NCI-H748 (cell line): Measurements from ENCODE around the gene IFNA2.
A peak's percentile ranks its signal among the peaks of the same experiment; 100 is the strongest.
"Not testable (repeated sequence)": the region's sequence is repeated elsewhere in the genome, so short reads cannot be mapped to it uniquely, and the experiment has no call there.

Experiments used
- DNase-seq: peaks from one replicate; lab custom pipeline; 2025; ENCODE audit not compliant: unreplicated experiment; lab: John Stamatoyannopoulos, UW

Gene IFNA2

GRCh38 chr9:21385131-21385670 lies at the start of gene IFNA2:
TSS of gene IFNA2 (minus strand) at chr9:21385398. CDS start at chr9:21385329, 69 bp downstream.
- no peak for DNase-seq

GRCh38 chr9:21435015-21435383 lies 49.8 kb upstream of the IFNA2 start:
- DNase-seq: not testable (repeated sequence)

GRCh38 chr9:21434202-21435014 lies 49.2 kb upstream of the IFNA2 start:
- DNase-seq: peak; percentile 64

GRCh38 chr9:21432672-21433425 lies 47.7 kb upstream of the IFNA2 start:
- no peak for DNase-seq

- DNase-seq: no peak
Observed at GRCh38 chr9:21429191-21429590, 44.0 kb upstream of the IFNA2 start.

GRCh38 chr9:21428235-21428634 lies 43.0 kb upstream of the IFNA2 start:
- no peak for DNase-seq

- no peak for DNase-seq
Observed at GRCh38 chr9:21415493-21416267, 30.5 kb upstream of the IFNA2 start.

- DNase-seq: no peak
Observed at GRCh38 chr9:21414220-21414940, 29.2 kb upstream of the IFNA2 start.

- DNase-seq: no peak
Observed at GRCh38 chr9:21413624-21414023, 28.4 kb upstream of the IFNA2 start.

GRCh38 chr9:21413151-21413550 lies 28.0 kb upstream of the IFNA2 start:
- DNase-seq: no peak

- DNase-seq: no peak
Observed at GRCh38 chr9:21412107-21412506, 26.9 kb upstream of the IFNA2 start.

GRCh38 chr9:21408817-21409216 lies 23.6 kb upstream of the IFNA2 start, which contains the start of gene IFNA8:
TSS of gene IFNA8 (plus strand) at chr9:21409117. CDS start at chr9:21409177, 60 bp downstream.
- no peak for DNase-seq

- no peak for DNase-seq
Observed at GRCh38 chr9:21404146-21404545, 18.9 kb upstream of the IFNA2 start.

- DNase-seq: no peak
Observed at GRCh38 chr9:21402386-21403251, 17.4 kb upstream of the IFNA2 start.

GRCh38 chr9:21399956-21400355 lies 14.8 kb upstream of the IFNA2 start:
- DNase-seq: no peak

- no peak for DNase-seq
Observed at GRCh38 chr9:21398955-21399489, 13.8 kb upstream of the IFNA2 start.

- peak; percentile 70 for DNase-seq
Observed at GRCh38 chr9:21395778-21396717, 10.8 kb upstream of the IFNA2 start.

- DNase-seq: peak; percentile 30
Observed at GRCh38 chr9:21392270-21392669, 7.1 kb upstream of the IFNA2 start.
